IPS DF 19.7 (cell line): ENCODE data around the gene MAPT.

ENCODE experiments used
- DNase-seq: peaks from one replicate; pipeline ENCODE4 v3.0.0-alpha.2; 2013; ENCODE audit warnings: low read depth, low spot score

MAPT gene

DNA sequence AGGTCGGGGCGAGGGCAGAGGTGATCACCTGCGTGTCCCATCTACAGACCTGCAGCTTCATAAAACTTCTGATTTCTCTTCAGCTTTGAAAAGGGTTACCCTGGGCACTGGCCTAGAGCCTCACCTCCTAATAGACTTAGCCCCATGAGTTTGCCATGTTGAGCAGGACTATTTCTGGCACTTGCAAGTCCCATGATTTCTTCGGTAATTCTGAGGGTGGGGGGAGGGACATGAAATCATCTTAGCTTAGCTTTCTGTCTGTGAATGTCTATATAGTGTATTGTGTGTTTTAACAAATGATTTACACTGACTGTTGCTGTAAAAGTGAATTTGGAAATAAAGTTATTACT lies 133.6 kb downstream of the MAPT start:
- no peak for DNase-seq

DNA sequence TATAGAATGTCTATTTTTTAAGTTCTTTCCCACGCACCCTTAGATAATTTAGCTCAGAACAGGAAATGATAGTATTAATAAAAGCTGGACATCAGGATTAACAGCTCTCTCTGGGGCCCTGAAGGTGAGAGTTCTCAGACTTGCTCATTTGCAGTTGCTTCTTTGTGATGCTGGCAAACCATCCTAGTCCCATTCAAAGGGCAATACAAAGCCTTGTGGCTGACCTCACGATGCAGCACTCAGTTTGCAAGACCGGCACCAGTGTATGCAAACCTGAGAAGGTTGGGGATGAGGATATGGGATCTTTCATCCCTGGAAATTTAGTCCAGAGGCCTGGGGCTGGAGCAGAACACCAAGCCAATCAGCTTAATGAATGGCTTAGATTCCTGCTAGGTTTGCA lies 134.0 kb downstream of the MAPT start:
- no peak for DNase-seq

DNA sequence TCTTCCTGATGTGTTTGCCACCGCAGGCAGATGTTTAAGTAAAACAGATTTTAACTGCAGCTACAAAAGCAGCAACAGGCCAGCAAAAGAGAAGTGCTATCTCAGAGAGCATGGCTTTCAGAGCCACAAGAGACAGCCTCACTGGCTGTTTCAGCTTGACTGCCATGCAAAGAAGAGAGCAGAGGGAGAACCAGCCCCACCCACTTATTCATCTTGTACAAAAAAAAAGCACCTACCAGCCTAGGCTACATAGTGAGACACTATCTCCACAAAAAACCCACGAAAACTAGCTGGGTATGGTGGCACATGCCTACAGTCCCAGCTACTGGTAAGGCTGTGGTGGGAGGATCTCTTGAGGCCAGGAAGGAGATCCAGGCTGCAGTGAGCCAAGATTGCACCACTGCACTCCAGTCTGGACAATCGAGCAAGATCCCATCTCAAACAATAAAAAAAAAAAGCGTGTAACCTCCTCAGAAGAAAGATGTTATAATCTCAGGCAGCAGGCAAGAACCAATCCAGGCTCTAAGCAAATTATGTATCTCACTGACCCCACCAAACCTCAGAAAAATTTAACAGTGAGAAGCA lies 134.7 kb downstream of the MAPT start:
- DNase-seq = no peak

DNA sequence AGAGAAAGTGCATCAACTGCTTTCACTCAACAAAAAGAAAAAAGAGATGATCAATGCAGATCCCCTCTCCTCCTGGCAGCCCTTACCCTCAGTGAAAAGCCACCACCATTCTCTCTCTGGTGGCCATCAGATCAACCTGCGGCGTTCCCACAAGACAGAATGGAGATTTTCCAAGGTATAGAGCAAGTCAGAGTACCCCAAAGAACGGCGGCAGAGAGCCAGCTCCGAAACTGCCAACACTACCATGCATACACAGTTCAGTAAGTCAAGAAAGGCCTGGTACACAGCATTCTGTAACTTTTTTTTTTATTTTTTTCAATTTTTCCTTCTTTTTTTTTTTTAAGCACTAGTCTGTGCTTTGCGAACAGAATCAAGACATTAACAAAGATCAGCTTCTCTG lies 135.3 kb downstream of the MAPT start:
- no peak for DNase-seq

DNA sequence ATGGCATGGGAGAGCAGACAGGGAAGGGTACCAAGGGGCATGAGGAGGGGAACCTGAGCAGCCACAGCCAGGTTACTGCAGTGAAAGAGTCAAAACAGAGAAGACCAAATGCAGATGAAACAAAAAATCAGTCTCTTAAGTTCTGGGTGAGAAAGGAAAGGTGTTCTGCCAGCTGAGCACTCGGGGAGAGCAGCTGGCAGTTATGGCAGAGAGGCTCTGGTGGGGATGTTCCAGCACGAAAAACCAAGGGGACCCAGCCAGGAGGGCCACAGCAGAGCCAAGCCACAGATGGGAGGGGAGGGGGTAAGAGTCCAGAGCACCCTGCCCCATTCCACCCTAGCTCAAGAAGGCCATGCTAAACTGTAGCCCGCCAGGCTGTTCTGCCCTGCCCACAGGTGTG lies 136.4 kb downstream of the MAPT start:
- DNase-seq = no peak

DNA sequence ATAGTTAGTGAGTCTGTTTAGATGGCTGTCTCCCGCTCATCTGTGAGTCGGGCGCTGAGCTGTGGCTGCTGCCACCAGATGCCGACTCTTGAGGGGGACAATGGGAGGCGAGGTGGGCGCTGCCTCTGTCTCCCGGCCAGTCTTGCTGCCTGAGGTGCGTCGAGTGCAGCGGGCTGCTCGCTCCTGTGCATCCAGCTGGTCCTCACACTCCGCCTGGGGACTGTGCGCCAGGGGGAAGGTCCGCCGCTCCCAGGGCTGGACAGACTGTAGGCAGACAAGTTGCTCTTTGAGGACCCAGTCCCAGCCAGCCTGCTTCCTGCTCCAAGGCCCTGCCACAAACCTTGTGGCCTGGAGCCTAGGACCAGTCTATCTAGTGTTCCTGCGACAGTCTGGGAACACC lies 137.1 kb downstream of the MAPT start:
- no peak for DNase-seq

DNA sequence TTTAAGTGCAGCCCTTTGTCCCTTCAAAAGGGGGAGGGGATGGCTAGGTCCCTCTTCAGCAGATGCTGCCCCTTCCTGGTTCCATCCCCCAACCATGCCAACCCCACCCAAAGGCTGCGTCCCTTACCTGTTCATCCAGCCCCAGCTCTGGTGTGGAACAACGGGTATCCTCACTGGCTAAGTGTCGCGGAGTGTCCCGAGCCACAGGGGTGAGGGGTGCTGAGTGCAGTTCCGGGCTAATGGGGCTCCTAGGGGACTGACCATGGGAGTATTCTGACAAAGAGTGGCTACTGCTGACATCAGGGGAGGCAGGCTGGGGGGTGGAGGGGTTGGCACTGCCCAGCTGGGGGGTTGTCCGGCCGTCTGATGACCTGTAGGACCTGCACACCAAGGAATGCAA lies 137.6 kb downstream of the MAPT start:
- DNase-seq = no peak

DNA sequence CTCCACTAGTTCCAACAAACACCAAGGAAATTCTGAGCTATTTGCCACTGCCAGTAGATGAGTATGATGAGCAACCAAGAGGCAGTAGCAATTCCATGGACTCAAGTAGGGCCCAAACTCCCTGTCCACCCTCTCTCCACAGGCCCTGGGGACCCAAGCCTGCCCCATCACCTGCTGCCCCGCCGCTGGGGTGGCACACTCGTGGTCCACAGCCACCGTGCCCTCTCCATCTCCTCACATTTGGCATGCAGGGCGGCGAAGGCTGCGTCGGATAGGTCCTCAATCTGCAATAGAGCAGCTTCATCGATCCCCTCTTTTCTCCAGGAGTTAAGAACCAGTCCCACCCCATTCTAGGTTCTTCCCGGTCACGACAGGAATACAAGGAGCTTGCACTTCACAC lies 138.6 kb downstream of the MAPT start:
- DNase-seq = no peak

DNA sequence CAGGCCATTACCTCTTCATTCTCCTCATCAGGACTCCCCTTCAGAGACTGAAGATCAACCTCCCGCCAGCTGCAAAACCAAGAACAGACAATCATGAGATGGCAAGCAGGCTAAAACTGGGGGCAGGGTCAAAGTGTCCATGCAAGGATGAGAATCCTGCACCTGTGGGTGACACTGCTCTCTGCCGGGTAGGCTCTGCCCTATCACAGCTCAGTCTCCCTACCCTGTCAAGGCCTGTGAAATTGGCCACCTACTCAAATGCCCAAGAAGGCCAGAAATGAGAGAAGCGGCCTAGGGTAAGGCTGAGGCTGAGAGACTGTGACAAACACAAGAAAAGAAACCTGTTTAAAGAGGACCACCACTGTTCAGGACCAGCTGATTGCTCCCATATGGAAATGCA lies 139.0 kb downstream of the MAPT start:
- no peak for DNase-seq

DNA sequence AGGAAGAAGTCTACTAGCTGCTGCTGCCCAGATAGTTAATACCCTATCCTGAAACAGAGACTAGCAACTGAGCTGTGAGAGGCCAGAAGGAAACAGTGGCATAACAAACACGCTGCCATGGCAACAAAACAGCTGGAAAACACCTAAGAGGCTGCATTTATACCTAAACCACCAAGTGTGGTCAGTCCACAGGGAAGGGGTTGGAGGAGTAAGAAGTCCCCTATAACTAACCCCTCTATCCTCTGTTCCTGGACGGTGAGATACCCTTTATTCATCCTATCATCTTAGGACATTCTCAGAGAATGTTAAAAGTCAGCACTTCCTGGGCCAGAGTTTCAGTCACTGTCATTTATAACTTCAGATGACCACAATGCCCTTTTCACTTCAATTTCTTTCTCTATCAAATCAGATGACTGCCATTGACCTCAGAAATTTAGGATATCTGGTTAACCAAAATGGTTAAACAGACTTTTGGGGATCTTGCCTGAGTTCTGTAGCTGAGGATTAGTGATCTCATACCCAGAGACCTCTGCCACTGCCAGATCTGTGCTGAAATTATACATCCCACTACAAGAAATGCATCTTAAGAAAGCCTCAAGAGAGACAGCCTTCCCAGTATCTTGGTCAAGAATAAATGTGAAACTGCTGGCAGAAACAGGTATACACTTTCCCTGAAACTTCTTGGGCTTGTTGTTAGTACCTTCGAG lies 140.9 kb downstream of the MAPT start:
- DNase-seq = no peak

DNA sequence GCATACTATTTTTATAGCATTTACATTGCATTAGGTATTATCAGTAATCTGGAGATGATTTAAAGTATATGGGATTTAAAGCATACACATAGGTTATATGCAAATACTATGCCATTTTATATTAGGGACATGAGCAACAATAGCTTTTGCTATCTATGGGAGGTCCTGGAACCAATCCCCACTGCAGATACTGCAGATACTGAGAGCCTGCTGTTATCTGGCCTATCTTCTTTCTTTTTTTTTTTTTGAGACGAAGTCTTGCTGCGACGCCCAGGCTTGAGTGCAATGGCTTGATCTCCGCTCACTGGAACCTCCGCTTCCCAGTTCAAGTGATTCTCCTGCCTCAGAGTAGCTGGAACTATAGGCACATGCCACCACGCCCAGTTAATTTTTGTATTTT lies 142.1 kb downstream of the MAPT start:
- DNase-seq = no peak

DNA sequence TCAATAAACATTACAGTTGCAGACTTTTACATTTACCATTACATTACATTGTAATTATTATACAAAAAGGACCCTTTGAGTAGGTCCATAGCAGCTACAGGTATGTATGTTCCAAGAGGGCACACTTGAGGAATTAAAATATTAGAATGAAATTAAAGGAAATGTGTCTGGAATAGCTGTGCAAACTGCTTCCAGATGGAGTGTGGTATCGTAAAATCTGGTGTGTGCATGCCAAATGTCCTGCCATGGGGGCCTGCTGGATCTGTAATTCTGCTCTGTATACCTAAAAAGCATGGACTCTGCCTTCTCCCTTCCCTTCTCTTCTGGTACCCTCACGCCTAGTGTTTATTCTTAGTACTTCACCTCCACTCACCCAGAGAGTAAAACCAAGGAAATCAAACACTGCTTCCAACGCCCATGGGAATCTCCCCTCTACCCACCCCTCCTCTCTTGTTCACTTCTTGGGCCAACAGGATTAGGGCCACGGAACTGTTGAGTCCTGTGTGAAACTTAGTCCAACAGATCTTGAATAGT lies 143.4 kb downstream of the MAPT start:
- no peak for DNase-seq

DNA sequence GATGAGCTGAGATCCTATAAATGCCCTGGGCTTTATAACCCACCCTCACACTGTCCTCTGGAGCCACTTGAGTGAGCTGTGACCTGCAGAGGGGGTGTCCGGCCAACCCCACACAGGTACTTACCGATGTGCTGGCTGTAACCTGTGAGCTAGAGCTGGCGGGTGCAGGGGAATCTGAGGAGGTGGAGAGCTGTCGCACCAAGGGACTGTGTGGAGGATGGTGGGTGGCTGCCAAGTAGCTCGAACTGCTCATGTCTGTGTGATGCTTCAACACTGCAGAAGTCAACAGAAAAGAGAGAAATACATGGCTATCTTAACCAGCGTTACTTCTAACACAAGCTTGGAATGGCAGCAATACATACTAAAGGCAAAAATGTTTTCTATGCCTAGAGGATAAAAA lies 144.1 kb downstream of the MAPT start:
- no peak for DNase-seq

DNA sequence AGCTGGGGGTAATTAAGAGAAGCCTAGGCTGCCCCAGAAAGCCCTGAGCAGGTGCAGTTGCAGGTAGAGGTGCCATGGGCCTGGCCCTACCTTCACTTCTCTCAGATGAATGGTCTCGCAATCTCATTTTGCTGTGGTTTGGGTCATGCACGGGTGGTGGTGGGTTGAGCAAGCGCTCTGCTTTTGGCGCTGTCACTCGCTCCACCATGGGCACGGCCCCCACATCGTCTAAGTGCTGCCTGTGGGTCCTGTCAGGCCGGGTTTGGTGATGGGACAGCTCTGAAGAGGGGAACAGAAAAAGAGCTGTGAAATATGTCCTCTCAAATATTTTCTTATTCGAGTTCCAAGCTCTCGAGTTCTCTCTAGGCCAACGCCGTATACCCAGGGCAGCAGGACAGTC lies 144.6 kb downstream of the MAPT start:
- DNase-seq = no peak

DNA sequence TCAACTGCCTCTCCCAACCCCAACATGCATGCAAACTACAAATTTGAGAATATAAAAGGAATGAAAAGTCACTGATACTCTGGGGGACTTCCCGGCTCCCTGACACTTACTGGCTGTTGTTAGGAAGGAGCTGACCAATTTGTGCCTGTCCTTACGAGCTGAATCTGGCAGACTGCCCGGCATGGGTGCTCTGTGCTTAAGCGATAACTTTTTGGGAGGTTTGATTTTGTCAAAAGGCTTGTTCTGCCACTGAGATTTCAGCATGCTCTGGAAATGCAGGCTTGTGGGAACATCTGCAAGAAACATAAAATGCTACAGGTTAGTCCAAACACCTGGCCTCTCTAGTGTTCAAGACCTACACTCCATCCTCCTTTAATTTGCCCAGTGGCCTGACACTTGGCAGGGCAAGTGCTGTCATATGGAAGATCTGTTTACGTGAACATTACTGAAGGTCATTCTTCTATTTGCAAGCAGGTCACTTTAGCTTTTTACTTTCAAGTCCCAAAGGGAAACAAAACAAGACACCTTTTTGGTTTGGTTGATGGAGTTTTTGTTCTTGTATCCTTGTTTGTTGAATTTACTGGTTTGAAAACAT lies 145.3 kb downstream of the MAPT start:
- DNase-seq = no peak

DNA sequence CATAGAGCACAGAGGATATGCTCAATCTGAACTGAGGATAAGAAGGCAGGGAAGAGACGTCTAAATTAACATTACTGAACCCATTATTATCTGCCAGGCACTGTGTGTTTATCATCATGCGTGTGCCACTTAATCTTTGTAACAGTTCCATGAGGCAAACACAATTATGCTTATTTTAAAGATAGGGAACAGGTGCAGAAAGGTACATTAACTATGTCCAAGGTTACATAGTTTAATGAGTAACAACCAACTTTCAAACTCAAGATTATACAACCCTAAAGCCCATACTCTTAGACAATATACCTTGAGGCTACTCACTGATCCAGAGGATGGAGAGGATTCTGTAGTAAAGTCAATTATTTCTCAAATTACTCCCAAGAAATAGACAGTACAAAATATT lies 147.9 kb downstream of the MAPT start:
- no peak for DNase-seq

DNA sequence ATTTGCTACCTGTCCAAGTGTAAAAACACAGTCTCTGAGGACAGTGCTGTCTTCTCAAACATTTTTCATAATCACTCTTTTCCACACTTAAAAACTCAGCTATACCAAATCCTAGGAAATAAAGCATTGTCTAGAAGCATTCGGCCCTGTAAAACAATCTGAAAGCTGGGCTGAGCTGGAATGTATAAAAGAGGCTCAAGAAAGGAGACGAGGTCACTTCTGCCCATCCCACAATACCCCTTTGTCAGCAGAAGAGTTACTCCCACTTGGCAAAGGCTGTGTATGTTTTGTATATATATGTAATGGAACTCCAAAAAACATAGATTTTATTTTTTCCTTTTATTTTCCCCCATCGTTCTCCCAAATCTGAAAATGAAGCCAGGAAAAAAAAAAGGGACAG lies 148.6 kb downstream of the MAPT start:
- DNase-seq = no peak

DNA sequence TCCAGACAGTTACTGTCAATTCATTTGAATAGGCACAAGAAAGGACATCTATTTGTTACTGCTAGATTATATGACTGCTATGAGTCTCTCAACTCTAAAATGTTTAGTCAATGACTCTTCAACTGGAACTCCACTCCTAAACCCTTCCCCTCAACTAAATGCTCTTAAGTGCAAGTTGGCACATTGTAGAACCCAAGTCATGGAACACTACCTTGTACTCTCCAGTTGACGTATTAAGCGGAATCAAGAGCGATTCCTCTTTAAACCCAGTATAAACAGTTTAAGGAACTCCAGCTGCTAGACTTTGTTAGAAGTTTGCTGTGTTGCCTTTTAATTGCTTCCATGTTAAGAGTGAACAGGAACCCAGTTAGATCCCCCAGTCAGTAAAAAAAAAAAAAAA lies 149.3 kb downstream of the MAPT start:
- no peak for DNase-seq

DNA sequence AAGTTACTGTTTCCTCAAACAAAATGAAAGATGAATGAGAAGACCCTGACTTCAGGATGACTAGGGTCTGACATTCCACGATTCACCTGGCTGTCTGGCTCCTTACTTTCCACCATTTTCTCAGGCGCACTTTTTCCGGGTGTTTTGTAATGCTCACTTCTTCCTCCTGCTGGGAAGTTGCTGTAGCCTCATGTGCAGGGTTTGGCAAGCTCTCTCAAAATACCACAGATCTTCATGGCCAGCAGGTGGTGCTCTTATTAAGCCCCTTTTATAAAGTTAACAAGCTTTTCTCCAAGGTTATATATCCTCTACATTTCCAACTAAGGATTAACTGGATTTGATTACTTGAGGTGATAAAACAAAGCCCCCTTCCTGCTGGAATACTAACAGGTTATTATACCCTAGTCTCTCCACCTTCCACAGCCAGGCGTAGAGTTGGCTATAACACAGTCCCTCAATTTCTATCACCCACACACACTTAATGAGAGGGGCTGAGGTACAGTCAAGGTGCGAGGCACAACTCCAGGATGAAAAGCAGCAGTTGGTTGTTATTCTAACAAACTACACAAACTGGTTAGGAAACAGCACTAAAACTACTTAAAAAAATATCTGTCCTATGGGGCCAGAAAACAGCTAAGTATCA lies 150.1 kb downstream of the MAPT start:
- peak; percentile 63 for DNase-seq

DNA sequence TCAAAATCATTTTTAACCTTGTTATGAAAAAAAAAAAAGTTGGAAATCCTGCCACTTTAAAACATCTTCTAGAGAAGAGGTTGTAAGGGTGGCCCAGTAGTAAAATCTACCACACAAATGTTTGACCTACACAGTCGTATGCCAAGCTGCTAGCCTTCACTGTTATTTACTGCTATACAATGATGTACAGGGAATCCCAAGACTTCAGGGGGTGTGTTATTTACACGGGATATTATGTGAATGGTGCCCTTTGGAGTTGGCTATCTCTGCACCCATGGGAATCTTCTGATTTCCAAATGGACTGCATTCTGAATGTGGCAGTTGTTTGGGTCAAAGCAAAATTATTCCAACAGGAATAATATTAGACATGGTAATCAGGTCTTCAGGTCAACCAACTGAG lies 150.6 kb downstream of the MAPT start:
- DNase-seq = no peak

DNA sequence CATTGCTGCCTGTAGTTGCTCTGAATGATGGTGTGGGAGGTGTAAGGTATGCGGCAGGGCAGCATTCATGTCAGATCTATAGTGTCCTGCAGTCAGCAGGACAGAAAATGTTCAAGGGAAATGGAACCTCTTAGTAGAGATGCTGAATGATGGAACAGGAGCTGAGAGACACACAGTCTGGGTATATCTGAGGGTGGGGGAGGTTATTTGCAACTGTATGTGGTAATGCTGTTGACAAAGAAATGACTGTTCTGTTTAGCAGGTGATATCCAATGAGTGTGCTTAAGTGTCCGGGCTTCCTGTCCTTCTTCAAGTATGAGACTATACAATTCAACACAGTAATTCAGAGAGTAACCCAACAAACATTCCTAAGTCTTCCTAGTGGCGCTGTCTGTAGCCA lies 151.3 kb downstream of the MAPT start:
- DNase-seq = no peak

DNA sequence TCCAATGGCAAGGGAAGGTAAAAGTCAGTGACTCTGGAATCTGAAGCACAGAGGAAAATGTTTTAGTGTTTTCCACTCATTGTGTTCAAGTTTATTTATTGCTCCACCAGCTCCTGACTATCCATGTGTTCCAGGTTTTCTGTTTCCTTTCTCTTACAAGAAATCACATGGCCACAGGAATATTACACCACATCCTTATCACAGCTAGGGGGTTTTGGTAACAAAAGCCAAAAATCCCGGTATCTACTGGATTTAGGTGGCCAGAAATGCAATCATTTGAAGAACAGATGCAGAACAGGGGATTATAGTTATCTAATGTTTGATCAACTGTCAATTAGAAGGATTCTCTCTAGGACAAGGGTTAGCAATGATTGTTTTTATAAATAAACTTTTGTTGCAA lies 152.6 kb downstream of the MAPT start:
- no peak for DNase-seq

DNA sequence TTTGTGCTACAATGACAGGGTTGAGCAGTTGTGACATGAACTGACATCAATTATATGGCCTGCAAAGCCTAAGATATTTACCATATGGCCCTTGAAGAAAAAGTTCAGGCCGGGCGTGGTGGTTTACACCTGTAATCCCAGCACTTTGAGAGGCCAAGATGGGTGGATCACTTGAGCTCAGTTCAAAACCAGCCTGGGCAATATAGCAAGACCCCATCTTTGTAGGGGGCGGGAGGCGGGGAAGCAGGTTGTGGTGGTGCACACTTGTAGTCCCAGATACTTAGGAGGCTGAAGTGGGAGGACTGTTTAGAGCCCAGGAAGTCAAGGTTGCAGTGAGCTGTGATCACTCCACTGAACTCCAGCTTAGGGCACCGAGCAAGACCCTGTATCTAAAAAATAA lies 153.0 kb downstream of the MAPT start:
- no peak for DNase-seq
